Activated gamma-delta T cell treated with Interleukin-2 at 50 U/mL for 16 hours (primary cell): ENCODE data around the gene PHKA2.
"Not testable (repeated sequence)": the region's sequence is repeated elsewhere in the genome, so short reads cannot be mapped to it uniquely, and the experiment has no call there.

Experiments
- DNase-seq: peaks from one replicate; pipeline ENCODE4 v3.0.0-alpha.2; 2020

PHKA2 gene, protein sequence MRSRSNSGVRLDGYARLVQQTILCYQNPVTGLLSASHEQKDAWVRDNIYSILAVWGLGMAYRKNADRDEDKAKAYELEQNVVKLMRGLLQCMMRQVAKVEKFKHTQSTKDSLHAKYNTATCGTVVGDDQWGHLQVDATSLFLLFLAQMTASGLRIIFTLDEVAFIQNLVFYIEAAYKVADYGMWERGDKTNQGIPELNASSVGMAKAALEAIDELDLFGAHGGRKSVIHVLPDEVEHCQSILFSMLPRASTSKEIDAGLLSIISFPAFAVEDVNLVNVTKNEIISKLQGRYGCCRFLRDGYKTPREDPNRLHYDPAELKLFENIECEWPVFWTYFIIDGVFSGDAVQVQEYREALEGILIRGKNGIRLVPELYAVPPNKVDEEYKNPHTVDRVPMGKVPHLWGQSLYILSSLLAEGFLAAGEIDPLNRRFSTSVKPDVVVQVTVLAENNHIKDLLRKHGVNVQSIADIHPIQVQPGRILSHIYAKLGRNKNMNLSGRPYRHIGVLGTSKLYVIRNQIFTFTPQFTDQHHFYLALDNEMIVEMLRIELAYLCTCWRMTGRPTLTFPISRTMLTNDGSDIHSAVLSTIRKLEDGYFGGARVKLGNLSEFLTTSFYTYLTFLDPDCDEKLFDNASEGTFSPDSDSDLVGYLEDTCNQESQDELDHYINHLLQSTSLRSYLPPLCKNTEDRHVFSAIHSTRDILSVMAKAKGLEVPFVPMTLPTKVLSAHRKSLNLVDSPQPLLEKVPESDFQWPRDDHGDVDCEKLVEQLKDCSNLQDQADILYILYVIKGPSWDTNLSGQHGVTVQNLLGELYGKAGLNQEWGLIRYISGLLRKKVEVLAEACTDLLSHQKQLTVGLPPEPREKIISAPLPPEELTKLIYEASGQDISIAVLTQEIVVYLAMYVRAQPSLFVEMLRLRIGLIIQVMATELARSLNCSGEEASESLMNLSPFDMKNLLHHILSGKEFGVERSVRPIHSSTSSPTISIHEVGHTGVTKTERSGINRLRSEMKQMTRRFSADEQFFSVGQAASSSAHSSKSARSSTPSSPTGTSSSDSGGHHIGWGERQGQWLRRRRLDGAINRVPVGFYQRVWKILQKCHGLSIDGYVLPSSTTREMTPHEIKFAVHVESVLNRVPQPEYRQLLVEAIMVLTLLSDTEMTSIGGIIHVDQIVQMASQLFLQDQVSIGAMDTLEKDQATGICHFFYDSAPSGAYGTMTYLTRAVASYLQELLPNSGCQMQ

DNA sequence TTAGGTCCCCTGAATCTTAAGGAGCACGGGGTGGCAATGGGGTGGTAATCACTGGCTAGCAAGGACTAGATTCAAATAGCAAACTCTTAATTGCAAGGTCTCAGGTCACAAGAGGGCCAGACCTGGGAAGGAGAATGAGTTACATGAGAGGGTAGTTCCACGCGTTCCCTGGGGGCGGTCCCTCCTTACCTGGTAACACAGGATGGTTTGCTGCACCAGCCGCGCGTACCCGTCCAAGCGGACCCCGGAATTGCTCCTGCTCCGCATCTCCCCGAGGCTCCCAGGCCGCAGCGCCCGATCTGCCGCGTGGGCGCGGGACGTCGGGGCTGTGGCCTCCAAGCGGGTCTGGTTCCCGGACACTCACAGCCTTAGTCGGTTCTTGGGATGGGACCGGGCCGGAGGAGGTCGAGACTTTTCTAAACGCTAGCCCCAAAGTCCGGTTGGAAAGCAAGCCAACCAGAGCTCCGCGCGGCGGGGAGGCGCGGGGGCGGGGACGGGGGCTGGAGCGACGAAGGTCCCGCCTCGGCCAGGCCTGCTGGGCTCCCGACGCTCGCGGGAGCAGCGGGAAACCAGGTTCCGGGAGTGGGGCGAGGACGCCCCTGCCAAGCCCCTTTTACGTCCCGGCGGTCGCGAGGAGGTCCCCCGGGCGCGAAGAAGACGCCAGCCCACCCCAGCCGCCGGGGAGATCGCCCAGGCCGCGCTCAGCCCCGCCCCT lies at the start of gene PHKA2:
TSS of gene PHKA2 (minus strand) at position 449 of the 715 bp plus-strand sequence. CDS start at position 267, 182 bp downstream.
- no peak for DNase-seq

DNA sequence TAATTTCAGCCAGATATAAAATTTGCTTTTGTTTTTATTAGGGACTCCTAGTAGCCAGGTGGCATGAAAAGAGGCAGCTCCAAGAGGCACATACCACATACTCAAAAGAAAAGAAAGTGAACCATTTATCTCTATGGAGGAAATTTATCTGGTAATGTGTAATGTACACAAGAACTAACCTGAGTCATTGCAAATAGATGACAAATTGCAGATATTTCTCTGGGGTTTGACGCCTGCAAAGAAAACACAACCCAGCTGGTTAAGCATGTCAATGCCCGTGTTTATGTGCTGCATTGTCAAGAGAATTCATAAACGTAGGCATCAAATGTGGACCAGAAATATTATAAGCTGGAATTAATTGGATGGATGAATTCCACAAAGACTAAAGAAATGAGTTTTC lies 46.9 kb upstream of the PHKA2 start:
- no peak for DNase-seq

DNA sequence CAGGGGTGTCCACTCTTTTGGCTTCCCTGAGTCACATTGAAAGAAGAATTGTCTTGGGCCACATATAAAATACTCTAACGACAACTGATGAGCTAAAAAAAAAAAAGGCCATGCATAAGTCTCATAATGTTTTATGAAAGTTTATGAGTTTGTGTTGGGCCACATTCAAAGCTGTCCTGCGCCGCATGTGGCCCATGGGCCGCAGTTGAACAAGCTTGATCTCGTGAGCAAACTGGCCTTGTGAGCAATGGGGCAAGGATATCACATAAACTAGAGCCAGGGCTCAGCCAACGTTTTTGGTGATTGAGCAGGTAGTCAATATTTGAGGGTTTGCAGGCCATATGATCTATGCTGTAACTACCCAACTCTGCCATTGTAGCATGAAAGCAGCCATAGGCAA lies 44.6 kb upstream of the PHKA2 start:
- DNase-seq = no peak

DNA sequence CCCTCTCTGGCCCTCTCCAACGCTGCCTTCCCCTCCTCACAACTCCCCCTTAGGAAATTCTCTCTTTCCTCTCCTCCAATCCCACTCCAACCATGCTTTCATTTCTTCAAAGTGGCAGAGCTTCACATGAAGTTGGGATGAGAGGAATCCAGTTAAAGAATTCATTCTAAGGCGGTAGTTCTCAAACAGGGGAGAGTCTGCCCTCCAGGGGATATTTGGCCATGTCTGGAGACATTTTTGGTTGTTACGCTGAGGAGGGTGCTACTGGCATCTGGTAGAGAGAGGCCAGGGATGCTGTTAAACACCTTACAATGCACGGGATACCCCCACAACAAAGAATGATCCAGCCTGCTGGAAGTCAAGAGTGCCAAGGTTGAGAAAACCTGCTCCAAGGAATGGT lies 40.5 kb upstream of the PHKA2 start:
- no peak for DNase-seq

DNA sequence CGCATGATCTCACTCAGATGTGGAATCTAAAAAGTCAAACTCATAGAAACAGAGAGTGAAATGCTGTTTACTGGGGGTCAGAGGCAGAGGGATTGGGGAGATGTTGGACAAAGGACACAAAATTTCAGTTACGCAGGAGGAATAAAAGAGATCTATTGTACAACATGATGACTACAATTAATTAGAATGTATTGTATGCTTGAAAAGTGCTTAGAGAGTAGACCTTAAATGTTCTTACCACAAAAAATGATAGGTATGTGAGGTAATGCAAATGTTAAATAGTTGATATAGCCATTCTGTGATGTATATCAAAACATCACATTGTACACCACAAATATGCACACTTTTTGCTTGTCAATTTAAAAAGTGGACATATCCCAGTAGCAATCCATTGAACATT lies 36.1 kb upstream of the PHKA2 start:
- no peak for DNase-seq

DNA sequence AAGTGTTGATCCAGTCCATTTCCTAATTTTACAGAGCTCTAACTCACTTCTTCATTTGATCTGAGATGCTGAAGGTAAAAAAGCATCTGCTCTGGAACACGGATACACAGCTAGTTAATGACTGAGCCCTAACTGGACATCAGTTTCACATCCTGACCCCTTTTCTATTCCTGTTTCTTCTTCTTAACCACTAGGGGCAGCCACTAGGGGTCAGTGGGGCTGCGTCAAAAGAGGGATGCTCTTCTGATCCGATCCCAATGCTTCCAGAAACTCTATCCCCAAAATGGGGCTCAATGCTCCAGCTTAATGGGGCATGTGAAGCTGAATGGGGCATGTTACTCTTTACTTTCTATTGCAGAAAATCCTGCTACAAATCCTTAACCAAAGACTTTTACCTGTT lies 33.4 kb upstream of the PHKA2 start:
- DNase-seq = no peak

DNA sequence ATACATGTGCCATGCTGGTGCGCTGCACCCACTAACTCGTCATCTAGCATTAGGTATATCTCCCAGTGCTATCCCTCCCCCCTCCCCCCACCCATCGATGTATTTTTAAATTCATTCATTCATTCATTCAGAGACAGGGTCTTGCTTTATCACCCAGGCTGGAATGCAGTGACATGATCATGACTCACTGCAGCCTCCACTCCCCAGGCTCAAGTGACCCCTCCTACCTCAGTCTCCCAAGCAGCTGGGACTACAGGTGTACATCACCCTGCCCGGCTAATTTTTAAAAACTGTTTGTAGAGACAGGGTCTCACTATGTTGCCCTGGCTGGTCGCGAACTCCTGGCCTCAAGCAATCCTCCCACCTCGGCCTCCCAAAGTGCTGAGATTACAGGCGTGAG lies 32.7 kb upstream of the PHKA2 start:
- not testable (repeated sequence) for DNase-seq

DNA sequence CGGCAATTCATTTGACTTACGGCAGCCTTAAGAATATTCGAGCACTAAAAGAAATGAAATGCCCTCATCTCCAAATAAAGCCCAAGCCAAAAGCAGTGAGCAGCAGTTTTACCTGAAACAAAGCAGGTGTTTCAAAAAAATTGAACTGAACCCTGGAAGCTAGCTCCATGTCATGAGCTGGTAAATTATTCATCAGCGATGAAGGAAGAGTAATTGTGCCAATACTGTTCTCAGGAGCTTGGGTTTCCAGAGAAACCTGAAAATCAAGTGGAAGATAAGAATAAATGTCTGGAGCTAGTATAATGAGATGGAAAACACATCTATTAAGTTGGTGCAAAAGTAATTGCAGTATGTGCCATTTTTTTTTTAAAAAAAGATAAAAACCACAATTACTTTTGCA lies 24.0 kb upstream of the PHKA2 start:
- no peak for DNase-seq

DNA sequence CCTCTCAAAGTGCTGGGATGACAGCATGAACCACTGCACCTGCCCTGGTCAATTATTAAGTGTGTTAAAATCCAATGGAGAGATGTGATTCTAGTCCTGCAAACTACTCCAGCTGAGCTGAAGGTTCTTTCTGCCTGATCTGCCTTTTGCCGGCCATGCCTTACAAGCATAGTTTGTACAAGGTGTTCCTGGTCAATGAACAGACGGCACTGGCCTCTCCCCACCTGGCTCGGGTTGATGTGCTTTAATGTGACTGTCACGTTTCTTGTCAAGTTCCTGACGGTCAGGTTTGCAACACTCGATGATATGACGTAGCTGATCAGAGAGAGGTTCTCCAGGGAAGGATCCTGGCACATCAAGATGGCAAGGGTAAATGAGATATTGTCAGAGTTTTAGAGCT lies 23.1 kb upstream of the PHKA2 start:
- DNase-seq = no peak

DNA sequence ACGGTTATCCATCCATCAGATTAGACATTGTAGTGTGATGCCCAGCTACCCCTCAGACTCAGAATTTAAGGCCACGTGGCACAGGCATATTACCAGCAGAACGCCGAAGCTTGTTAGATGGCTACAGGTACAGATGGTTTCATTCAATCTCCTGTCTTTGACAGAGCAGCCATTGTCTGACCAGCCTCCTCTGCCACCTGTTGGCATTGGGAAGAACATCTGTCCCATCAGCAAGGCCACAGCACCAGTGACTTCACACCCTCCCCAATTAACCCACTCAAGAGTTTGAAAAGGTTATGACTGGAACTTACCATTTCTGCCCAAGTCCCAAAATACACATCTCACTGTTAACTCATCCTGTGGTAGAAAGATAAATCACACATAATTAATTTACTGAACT lies 22.0 kb upstream of the PHKA2 start:
- DNase-seq = no peak

DNA sequence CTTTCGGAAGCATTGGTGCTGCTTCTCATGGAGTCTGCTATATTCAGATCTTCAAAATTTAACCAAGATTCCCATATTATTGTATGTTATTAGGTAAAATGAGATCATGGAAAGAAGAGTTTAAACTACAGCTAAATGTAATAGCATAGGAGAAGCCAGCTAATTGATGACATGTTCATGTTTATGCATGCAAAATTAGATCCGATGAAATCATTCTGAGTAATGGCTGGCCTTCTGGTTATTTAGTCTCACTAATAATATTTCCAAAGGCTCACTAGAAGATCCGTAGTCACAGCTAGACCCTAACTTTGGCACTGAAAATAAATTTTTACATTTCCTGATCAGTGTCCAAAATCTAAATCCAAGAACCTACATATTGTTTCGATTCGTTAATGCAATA lies 19.8 kb upstream of the PHKA2 start:
- DNase-seq = no peak

DNA sequence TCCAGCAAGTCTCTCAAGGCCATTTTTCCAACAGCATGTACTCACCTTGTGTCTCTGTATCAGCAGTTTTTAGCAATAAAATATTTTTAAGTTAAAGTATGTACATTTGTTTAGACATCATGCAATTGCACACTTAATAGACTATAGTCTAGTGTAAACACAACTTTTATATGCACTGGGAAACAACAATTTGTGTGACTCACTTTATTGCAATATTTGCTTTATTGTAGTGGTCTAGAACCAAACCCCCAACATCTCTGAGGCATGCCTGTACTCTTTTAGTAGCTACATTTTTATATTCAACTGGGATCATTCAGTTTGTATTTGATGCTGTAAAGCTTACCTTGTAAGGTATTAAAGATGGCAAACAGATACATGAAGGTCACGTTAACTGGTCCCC lies 14.7 kb upstream of the PHKA2 start:
- DNase-seq = no peak

DNA sequence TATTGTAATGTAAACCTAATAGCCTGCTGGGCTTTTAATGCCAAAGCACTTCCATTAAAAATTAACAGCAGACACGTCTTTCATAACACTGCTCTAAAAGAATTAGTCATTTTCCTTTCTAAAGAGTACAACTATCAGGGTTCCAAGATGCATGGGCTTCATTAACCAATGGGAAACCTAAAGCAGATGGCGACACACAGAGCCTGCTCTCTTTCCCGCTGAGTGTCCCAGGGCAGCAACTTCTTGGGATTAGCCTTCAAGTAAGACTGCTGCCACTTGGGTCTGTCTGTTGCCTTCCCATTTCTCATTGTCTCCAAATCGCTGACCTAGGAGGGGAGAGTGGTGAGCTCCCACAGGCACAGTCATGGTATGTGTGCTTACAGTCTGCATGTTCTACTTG lies 14.0 kb upstream of the PHKA2 start:
- DNase-seq = no peak

DNA sequence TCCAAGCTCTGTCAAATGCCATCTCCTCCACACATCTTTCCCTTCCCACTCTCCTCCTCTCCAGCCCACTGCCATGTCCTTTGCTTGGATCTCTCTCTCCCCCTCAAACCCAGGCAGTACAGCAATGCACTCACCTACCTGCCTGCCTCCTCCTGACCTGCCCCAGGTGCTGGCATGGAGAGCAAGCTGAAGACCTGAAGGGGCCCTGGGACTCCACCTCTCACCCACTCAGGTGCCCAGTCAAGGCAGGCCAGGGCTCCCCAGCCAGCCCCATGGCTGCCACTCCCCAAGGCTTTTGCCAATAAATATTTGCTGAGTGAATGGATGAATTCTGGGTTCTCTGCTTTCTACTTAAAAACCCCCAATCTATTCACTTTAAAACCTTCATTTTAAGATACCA lies 12.6 kb upstream of the PHKA2 start:
- no peak for DNase-seq

DNA sequence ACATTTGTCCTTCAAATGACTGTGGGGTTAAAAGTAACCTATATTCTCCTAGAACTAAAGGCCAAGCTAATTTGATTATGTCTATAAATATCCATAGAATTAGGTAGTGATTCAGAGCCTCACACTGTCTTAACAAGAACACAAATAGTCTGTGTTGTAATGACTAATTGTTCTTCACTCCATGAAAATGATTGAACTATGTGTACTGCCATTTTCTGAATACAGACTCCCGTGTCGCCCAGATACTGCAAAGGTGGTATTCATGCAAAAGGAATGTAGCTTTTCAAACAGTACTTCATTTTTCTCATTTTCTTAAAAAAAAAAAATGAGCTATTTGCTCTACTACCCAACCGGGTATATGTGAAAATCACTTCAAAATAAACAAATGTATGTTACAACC lies 11.3 kb upstream of the PHKA2 start:
- DNase-seq = no peak

DNA sequence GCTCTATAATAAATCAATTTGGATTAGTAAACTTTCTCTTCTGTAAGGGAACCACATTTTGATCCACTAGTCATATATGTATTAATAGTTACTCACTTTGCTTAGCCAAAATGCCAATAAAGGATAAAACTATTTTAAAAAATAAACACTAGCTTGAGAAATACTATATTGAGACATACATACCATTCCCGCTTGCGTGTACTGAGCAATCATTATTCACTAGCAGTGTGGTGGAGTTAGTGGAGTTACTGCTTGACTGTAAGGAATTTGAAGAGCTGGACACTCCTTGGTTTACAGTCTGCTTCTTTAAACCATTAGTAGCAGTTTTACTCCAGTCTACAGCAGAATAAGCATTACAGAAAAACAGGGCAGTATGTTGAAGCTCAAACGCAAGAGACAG lies 10.8 kb upstream of the PHKA2 start:
- no peak for DNase-seq

DNA sequence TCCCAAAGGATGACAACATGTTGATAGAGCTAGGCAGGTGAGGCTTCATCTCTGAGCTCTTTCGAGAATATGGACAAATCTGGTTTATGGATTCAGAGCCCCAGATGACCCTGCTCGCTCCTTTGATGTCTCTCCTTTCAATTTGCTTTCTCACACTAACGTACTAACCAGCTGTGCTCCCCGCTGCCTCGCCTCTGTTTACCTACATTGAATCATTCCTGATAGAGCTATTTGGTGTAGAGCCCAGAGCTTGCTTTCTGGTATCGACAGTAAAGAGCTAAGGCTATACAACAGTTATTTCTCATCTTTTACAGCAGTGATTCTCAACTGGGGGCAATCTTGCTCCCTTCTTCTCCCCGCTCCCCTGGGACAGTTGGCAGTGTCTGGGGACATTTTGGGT lies 8.9 kb upstream of the PHKA2 start:
- no peak for DNase-seq

DNA sequence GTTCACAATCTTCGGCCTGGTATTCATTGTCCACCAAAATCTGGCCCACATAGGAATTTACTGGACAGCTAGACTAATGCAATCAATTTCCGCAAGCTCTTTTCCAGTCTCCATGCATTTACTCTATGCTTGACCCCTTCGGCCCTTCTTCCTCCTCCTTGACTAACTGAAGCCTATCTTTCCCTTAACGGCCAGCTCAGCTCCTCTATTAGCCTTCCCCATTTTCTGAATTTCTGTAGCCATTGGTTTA lies 1.2 kb upstream of the PHKA2 start:
- no peak for DNase-seq

DNA sequence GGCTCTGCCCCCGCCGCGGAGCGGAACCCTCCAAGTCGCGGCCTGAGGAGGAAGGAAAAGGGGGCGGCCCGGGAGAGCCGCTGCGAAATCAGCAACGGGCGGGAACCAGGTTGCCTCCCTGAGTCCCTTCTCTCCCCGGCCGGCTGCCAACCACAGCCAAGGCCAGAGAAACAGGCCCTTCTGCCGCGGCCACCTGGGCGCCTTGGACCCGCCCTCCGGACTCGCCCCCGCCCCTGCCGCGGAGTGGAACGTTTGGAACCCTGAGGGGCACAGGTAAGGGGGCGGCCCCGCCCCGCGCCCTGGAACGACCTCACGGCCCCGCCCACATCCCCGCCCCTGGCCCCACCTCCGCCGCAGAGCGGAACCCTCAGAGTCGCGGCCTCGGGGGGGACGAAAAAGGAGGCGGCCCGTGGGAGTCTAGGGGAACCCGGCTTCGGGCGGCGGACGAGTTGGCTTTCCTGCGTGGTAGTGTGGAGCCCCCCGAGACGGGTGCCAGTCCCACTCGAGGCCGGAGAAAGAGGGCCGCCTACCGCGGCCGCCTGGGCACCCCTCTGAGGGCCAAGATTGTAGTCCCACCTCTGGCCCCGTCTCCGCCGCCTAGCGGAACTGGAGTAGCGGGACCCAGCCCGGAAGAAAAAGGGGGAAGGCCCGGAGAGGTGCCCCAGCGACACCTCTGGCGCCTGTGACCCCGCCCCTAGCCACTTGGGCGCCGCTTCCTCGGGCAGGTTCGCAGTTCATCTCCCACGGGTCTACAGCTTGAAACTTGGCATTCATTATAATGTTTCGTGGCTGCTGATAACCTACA lies 669 bp upstream of the PHKA2 start:
- DNase-seq = peak; percentile 80

DNA sequence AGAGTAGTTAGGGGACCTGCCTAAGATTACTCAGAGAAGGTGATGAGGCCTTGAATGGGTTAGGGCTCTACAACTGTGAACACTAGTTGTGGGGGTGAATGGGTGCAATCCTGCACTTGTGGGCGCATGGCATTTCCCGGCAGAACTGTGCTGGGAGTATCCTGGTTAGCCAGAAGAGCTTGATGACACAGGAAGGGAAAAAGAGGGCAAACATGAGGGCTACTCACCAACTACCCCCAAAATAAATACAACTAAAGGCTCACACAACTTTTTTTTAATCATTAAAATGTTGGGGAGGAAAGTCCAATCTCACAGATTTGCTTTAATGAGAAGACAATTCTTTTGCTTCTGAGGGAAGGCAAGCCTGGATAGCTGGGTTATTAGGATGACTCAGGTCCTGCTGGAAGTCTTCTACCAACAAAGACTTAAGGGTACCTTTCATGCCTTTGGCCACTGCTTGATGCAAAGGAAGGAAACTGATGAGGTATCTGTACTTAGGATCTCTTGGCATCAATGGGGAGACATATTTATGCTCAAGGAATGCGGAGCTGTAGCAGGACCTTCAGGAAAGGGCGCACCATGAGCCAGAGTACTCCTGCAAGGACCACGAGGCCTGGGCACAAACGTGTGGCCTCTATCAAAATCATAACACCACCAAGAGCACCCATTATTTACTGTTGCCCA lies 2.6 kb downstream of the PHKA2 start:
- DNase-seq = no peak

DNA sequence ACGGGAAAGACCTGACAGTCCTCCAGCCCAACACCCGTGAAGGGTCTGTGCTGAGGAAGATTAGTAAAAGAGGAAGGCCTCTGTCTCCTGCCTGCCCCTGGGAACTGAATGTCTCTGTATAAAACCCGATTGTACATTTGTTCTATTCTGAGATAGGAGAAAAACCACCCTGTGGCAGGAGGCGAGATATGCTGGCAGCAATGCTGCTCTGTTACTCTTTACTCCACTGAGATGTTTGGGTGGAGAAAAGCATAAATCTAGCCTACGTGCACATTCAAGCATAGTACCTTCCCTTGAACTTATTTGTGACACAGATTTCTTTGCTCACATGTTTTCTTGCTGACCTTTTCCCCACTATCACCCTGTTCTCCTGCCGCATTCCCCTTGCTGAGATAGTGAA lies 3.7 kb downstream of the PHKA2 start:
- DNase-seq = not testable (repeated sequence)

DNA sequence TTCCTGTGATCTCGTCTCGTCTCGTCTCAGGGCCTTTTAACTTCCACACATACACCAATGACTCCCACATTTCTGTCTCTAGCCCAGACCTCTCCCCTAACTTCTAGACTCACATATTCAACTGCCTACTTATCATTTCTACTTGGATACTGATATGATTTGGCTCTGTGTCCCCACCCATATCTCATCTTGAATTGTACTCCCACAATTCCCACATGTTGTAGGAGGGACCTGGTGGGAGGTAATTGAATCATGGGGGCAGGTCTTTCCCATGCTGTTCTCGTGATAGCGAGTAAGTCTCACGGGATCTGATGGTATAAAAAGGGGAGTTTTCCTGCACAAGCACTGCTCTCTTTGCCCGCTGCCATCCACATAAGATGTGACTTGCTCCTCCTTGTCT lies 8.9 kb downstream of the PHKA2 start:
- DNase-seq = no peak
